ENCODE results near the gene DKKL1. TPM values are rescaled to one million over a fixed set of nuclear protein-coding genes. Genes with fewer than 3 reads are reported as not detected.

The DKKL1 gene
- total RNA-seq, 1 experiment from 2014 or later, result 1.0 TPM

GRCh38 chr19:49315111-49315510 is 48.6 kb upstream of the DKKL1 start:
- Histone ChIP-seq H3K9ac (ENCODE audit: low read length) (no peak overlapping the region), H3K79me2 (ENCODE audit: insufficient read depth, low read length) (no peaks in the 10 kb centered on the region), H3K4me1 (ENCODE audit: control insufficient read depth in 1 of 2, insufficient read depth in 2 of 2, low read length in 2 of 2) (no peaks in the 10 kb centered on the region), H3K27me3 (ENCODE audit: insufficient read depth, low read length) (no peaks in the 10 kb centered on the region), H3K4me3 (replicated peaks in 1 of 2; ENCODE audit: low read depth in 1 of 2, low read length in 2 of 2) (no peak overlapping the region), H2AFZ (ENCODE audit: low read depth, low read length, poor library complexity, severe bottlenecking) (no peak overlapping the region), H4K20me1 (ENCODE audit: insufficient read depth) (no peaks in the 10 kb centered on the region), H3K27ac (ENCODE audit: low read depth, low read length) (no peak overlapping the region), H3K4me2 (ENCODE audit: low read length) (no peak overlapping the region), H3K9me2 (ENCODE audit: insufficient read depth) (no peaks in the 10 kb centered on the region), H3K9me3 (ENCODE audit: control insufficient read depth in 1 of 2, insufficient read depth in 1 of 2, low read depth in 1 of 2, low read length in 2 of 2) (peaks cover 0 to 7% of the 10 kb centered on the region in 2 experiments; a peak in 2 of 4 replicates), H3K36me3 (ENCODE audit: control insufficient read depth in 1 of 2, insufficient read depth in 2 of 2, low read length in 2 of 2) (peaks cover 0 to 2% of the 10 kb centered on the region in 2 experiments; a peak in 1 of 4 replicates)
- DNase-seq (ENCODE audit: low read depth, low spot score), result no peak
- ChIA-PET RAD21 (ENCODE audit: low non-redundant PET in 1 of 2, low total read pairs in 2 of 2, uncharacterized antibody in 2 of 2, unreplicated experiment in 2 of 2) (no interaction called here), CTCF (no interaction called here), POLR2A (no interaction called here)
- intact Hi-C loops (cut with micrococcal nuclease), result no loop called here
- TF ChIP-seq ATF3 (IDR thresholded peaks at IDR 0.05) (no peak), REST (IDR thresholded peaks at IDR 0.05; ENCODE audit: low read depth) (no peak), RAD21 (IDR thresholded peaks at IDR 0.05; ENCODE audit: low read depth) (no peak), POLR2A (IDR thresholded peaks at IDR 0.05; ENCODE audit: borderline replicate concordance, extremely low read depth, insufficient read depth, insufficient read length) (no peak), YY1 (IDR thresholded peaks at IDR 0.05; ENCODE audit: extremely low read depth, insufficient replicate concordance, low read depth, low read length) (no peak), SIN3A (IDR thresholded peaks at IDR 0.05; ENCODE audit: low read depth) (no peak), ELF1 (IDR thresholded peaks at IDR 0.05; ENCODE audit: borderline replicate concordance, low read depth) (no peak), SRF (IDR thresholded peaks at IDR 0.05; ENCODE audit: low read depth) (no peak), EZH2 (IDR thresholded peaks at IDR 0.05) (no peak), SP1 (IDR thresholded peaks at IDR 0.05; ENCODE audit: low read depth) (no peak), CBX3 (IDR thresholded peaks at IDR 0.05; ENCODE audit: low read depth) (no peak), ZNF274 (IDR thresholded peaks at IDR 0.05; ENCODE audit: low read depth, low read length) (no peak), ZBTB33 (IDR thresholded peaks at IDR 0.05; ENCODE audit: extremely low read depth, insufficient replicate concordance, low read length) (no peak), CTCF (IDR thresholded peaks at IDR 0.05 in 2 of 3, conservative IDR thresholded peaks at IDR 0.05 in 1 of 3; ENCODE audit: borderline replicate concordance in 1 of 3, insufficient read depth in 1 of 3, low read depth in 2 of 3, low read length in 2 of 3) (no peak), EZH2phosphoT487 (IDR thresholded peaks at IDR 0.05; ENCODE audit: borderline replicate concordance) (no peak), JUND (IDR thresholded peaks at IDR 0.05) (no peak), POLR2AphosphoS5 (IDR thresholded peaks at IDR 0.05; ENCODE audit: low read depth, low read length) (no peak), TCF7L2 (IDR thresholded peaks at IDR 0.05; ENCODE audit: borderline replicate concordance, extremely low read depth, insufficient read depth, insufficient read length) (no peak)
- BruUV-seq (replicated peaks), result no TSS peak
- ATAC-seq, result no peak
